Sigmoid colon (tissue), 7 donors: ENCODE data around the gene AQP5. TPM values are rescaled to one million over a fixed set of nuclear protein-coding genes. Genes with fewer than 3 reads are reported as not detected.

Experiments
- DNase-seq: peaks from one replicate; pipeline ENCODE4 v3.0.0-alpha.2; 2019
- H3K27ac ChIP-seq, 4 donors: fragments of 200-600 bp; sonication (generic); one replicate each; pipeline ENCODE4 v1.5.1; 2016 to 2019; ENCODE audit warnings: mild to moderate bottlenecking in 1 of 4
- H3K27me3 ChIP-seq, 3 donors: fragments of 200-600 bp; sonication (generic); one replicate each; pipeline ENCODE4 v1.5.1; 2019; ENCODE audit warnings: mild to moderate bottlenecking in 1 of 3
- H3K36me3 ChIP-seq, 4 donors: fragments of 200-600 bp; sonication (generic); one replicate each; pipeline ENCODE4 v1.5.1; 2016 to 2019
- H3K4me1 ChIP-seq, 4 donors: fragments of 200-600 bp; sonication (generic); one replicate each; pipeline ENCODE4 v1.5.1; 2017 to 2019
- H3K4me3 ChIP-seq, 4 donors: fragments of 200-600 bp; sonication (generic); one replicate each; pipeline ENCODE4 v1.5.1; 2017 to 2019; ENCODE audit warnings: mild to moderate bottlenecking in 2 of 4, moderate library complexity in 1 of 4
- H3K9me3 ChIP-seq, 4 donors: fragments of 200-600 bp in 3 of 4; sonication (generic) in 3 of 4; one replicate each; pipeline versions ENCODE4 v1.5.1 to v1.6.1; 2013 to 2019
- CTCF ChIP-seq, 4 experiments: fragments of 450-650 bp in 3 of 4; fragments of 200-600 bp in 1 of 4; IDR thresholded peaks; one replicate each; pipeline ENCODE4 v1.5.1; 2016 to 2019; ENCODE audit warnings: antibody characterized with exemption in 4 of 4, mild to moderate bottlenecking in 3 of 4, moderate library complexity in 2 of 4
- EP300 ChIP-seq, 4 donors: sonication (generic); formaldehyde crosslinking; IDR thresholded peaks; one replicate each; pipeline ENCODE4 v1.6.1; 2017; ENCODE audit warnings: antibody characterized with exemption in 4 of 4
- POLR2A ChIP-seq, 2 donors: fragments of 450-650 bp; IDR thresholded peaks; one replicate each; pipeline ENCODE4 v1.6.1; 2016; ENCODE audit warnings: antibody characterized with exemption in 2 of 2, mild to moderate bottlenecking in 2 of 2, moderate library complexity in 2 of 2
- POLR2AphosphoS5 ChIP-seq, 4 donors: sonication (generic); formaldehyde crosslinking; IDR thresholded peaks; one replicate each; pipeline ENCODE4 v1.6.1; 2017; ENCODE audit warnings: antibody characterized with exemption in 4 of 4
- WGBS, 2 donors: extraction: QIAGEN DNeasy Blood & Tissue Kit; methylation state at CpG; one replicate each; pipeline ENCODE4 v1.1.7; 2013; 5-methylcytosine and 5-hydroxymethylcytosine counted together
- intact Hi-C: fragments of 100-400 bp; cut with DNase I; formaldehyde crosslinking; loops from one replicate; pipeline ENCODE4 v1.15.1; 2023
- polyA plus RNA-seq, 3 donors: library from polyadenylated mRNA; stranded (reverse); fragments of 200-250 nt; gene quantifications; one replicate each; pipeline ENCODE4 v1.2.3, GENCODE V29; 2013
- total RNA-seq, 4 donors: library from RNA; depleted of rRNA; stranded (reverse); fragments of >200 nt; gene quantifications; one replicate each; pipeline ENCODE4 v1.1.0, GENCODE V29; 2016
- donor health status: healthy with polysubstance abuse.
- donor health status: Bipolar disorder and iron deficiency.
- donor health status: healthy.

The AQP5 gene
- total and polyA plus RNA-seq, 7 donors: 0.09 TPM; not detected in 6

- no peaks in the 10 kb centered on the region for H3K36me3 ChIP-seq
- intact Hi-C loops: no loop called here
- no peaks in the 10 kb centered on the region for H3K9me3 ChIP-seq
- peaks cover 0 to 11% (median 7%) of the 10 kb centered on the region in 4 donors for H3K4me1 ChIP-seq
- TF ChIP-seq EP300 (IDR thresholded peaks at IDR 0.05): no peak
- TF ChIP-seq POLR2A (IDR thresholded peaks at IDR 0.05): no peak
- no peak for TF ChIP-seq CTCF (IDR thresholded peaks at IDR 0.05)
- TF ChIP-seq POLR2AphosphoS5 (IDR thresholded peaks at IDR 0.05): no peak
- WGBS, 2 donors: 85 to 87% methylated on average over 6 of the region's 6 CpGs
- peaks cover 42 to 84% (median 59%) of the 10 kb centered on the region in 3 donors for H3K27me3 ChIP-seq
- no peak overlapping the region for H3K27ac ChIP-seq
- H3K4me3 ChIP-seq: no peak overlapping the region
- no peak for DNase-seq
Observed at GRCh38 chr12:49956663-49957569, 4.8 kb upstream of the AQP5 start.

- DNase-seq: no peak
- H3K36me3 ChIP-seq: no peaks in the 10 kb centered on the region
- intact Hi-C loops: no loop called here
- H3K27me3 ChIP-seq: peaks cover 42 to 90% (median 61%) of the 10 kb centered on the region in 3 donors
- TF ChIP-seq CTCF (IDR thresholded peaks at IDR 0.05) (no peak), POLR2AphosphoS5 (IDR thresholded peaks at IDR 0.05) (no peak), EP300 (IDR thresholded peaks at IDR 0.05) (no peak), POLR2A (IDR thresholded peaks at IDR 0.05) (no peak)
- peaks cover 0 to 11% (median 7%) of the 10 kb centered on the region in 4 donors for H3K4me1 ChIP-seq
- no peak overlapping the region for H3K4me3 ChIP-seq
- no peak overlapping the region for H3K27ac ChIP-seq
- H3K9me3 ChIP-seq: no peaks in the 10 kb centered on the region
Observed at GRCh38 chr12:49957570-49957967, 4.1 kb upstream of the AQP5 start.

- no peak for DNase-seq
- no peak overlapping the region for H3K27ac ChIP-seq
- intact Hi-C loops: loop anchor here (10.0 kb wide), 1 partner anchor 185 kb away; no protein-coding TSS in a partner anchor
Observed at GRCh38 chr12:49959685-49960473, 1.8 kb upstream of the AQP5 start.

More at GRCh38 chr12:49959685-49960473, 1.8 kb upstream of the AQP5 start:
- no peaks in the 10 kb centered on the region for H3K9me3 ChIP-seq
- H3K4me1 ChIP-seq: peaks cover 0 to 11% (median 7%) of the 10 kb centered on the region in 4 donors
- WGBS, 2 donors: 20 to 24% methylated on average over 11 of the region's 11 CpGs
- H3K36me3 ChIP-seq: no peaks in the 10 kb centered on the region
- TF ChIP-seq POLR2A (IDR thresholded peaks at IDR 0.05): no peak
- no peak for TF ChIP-seq EP300 (IDR thresholded peaks at IDR 0.05)
- TF ChIP-seq POLR2AphosphoS5 (IDR thresholded peaks at IDR 0.05): no peak
- no peak for TF ChIP-seq CTCF (IDR thresholded peaks at IDR 0.05)
- H3K27me3 ChIP-seq: peaks cover 39 to 80% (median 56%) of the 10 kb centered on the region in 3 donors
- H3K4me3 ChIP-seq: no peak overlapping the region
